Measurements from ENCODE around the gene PITPNB.

PITPNB gene

GRCh38 chr22:27919222-27919941 is at the start of gene PITPNB:
Gene PITPNB (minus strand): TSS chr22:27919256. CDS start chr22:27919191, 65 bp downstream.
- H4K20me1 ChIP-seq (ENCODE audit: insufficient read depth, low read length), result no peaks in the 10 kb centered on the region
- H3K79me2 ChIP-seq (ENCODE audit: insufficient read depth, low read length), result peaks cover 59% of the 10 kb centered on the region
- peak within 1 kb of the TSS; percentile 81 for H3K4me3 ChIP-seq (ENCODE audit: low read depth, low read length, poor library complexity, severe bottlenecking)
- no peaks in the 10 kb centered on the region for H3F3A ChIP-seq (ENCODE audit: insufficient read depth, low read length)
- no peaks in the 10 kb centered on the region for H3K9me3 ChIP-seq (ENCODE audit: low read length)
- TF ChIP-seq EZH2 (IDR thresholded peaks at IDR 0.05; ENCODE audit: borderline replicate concordance, low read length) (no peak), CTCF (IDR thresholded peaks at IDR 0.05; ENCODE audit: low read length) (no peak)
- H3K27ac ChIP-seq (ENCODE audit: low read depth, low read length, poor library complexity, severe bottlenecking), result peak within 1 kb of the TSS; percentile 44
- H3K36me3 ChIP-seq (ENCODE audit: insufficient read depth, low read length), result peaks cover 43% of the 10 kb centered on the region
- no peak within 1 kb of the TSS for H2AFZ ChIP-seq (ENCODE audit: low read length)
- H3K27me3 ChIP-seq (ENCODE audit: insufficient read depth, low read length), result no peaks in the 10 kb centered on the region
- no peaks in the 10 kb centered on the region for H3K9me2 ChIP-seq (ENCODE audit: low read depth, low read length)
- peaks cover 53% of the 10 kb centered on the region for H3K4me1 ChIP-seq (ENCODE audit: insufficient read depth, low read length, severe bottlenecking)
- H3K4me2 ChIP-seq (ENCODE audit: low read length), result peak within 1 kb of the TSS; percentile 90
- peak within 1 kb of the TSS; percentile 87 for H3K9ac ChIP-seq (ENCODE audit: low read length)

- Histone ChIP-seq H3K9ac (ENCODE audit: low read length) (no peak overlapping the region), H3K4me3 (ENCODE audit: low read depth, low read length, poor library complexity, severe bottlenecking) (no peak overlapping the region), H3K9me3 (ENCODE audit: low read length) (no peaks in the 10 kb centered on the region), H3K36me3 (ENCODE audit: insufficient read depth, low read length) (no peaks in the 10 kb centered on the region), H3K27ac (ENCODE audit: low read depth, low read length, poor library complexity, severe bottlenecking) (no peak overlapping the region), H3K4me2 (ENCODE audit: low read length) (no peak overlapping the region), H4K20me1 (ENCODE audit: insufficient read depth, low read length) (no peaks in the 10 kb centered on the region), H3K4me1 (ENCODE audit: insufficient read depth, low read length, severe bottlenecking) (no peaks in the 10 kb centered on the region), H3K27me3 (ENCODE audit: insufficient read depth, low read length) (no peaks in the 10 kb centered on the region), H3K79me2 (ENCODE audit: insufficient read depth, low read length) (no peaks in the 10 kb centered on the region), H3K9me2 (ENCODE audit: low read depth, low read length) (no peaks in the 10 kb centered on the region), H2AFZ (ENCODE audit: low read length) (no peak overlapping the region), H3F3A (ENCODE audit: insufficient read depth, low read length) (no peaks in the 10 kb centered on the region)
- TF ChIP-seq EZH2 (IDR thresholded peaks at IDR 0.05; ENCODE audit: borderline replicate concordance, low read length) (no peak), CTCF (IDR thresholded peaks at IDR 0.05; ENCODE audit: low read length) (no peak)
These were observed 47.4 kb upstream of the PITPNB start for GRCh38 chr22:27966168-27967064.

GRCh38 chr22:27962268-27963044 is 43.4 kb upstream of the PITPNB start:
- H3F3A ChIP-seq (ENCODE audit: insufficient read depth, low read length), result no peaks in the 10 kb centered on the region
- no peak for TF ChIP-seq CTCF (IDR thresholded peaks at IDR 0.05; ENCODE audit: low read length)
- no peak for TF ChIP-seq EZH2 (IDR thresholded peaks at IDR 0.05; ENCODE audit: borderline replicate concordance, low read length)
- H3K9me2 ChIP-seq (ENCODE audit: low read depth, low read length), result no peaks in the 10 kb centered on the region
- H3K4me2 ChIP-seq (ENCODE audit: low read length), result no peak overlapping the region
- H2AFZ ChIP-seq (ENCODE audit: low read length), result no peak overlapping the region
- no peaks in the 10 kb centered on the region for H3K36me3 ChIP-seq (ENCODE audit: insufficient read depth, low read length)
- no peak overlapping the region for H3K27ac ChIP-seq (ENCODE audit: low read depth, low read length, poor library complexity, severe bottlenecking)
- no peaks in the 10 kb centered on the region for H3K79me2 ChIP-seq (ENCODE audit: insufficient read depth, low read length)
- no peaks in the 10 kb centered on the region for H4K20me1 ChIP-seq (ENCODE audit: insufficient read depth, low read length)
- no peak overlapping the region for H3K9ac ChIP-seq (ENCODE audit: low read length)
- no peaks in the 10 kb centered on the region for H3K27me3 ChIP-seq (ENCODE audit: insufficient read depth, low read length)
- H3K9me3 ChIP-seq (ENCODE audit: low read length), result no peaks in the 10 kb centered on the region
- no peaks in the 10 kb centered on the region for H3K4me1 ChIP-seq (ENCODE audit: insufficient read depth, low read length, severe bottlenecking)
- no peak overlapping the region for H3K4me3 ChIP-seq (ENCODE audit: low read depth, low read length, poor library complexity, severe bottlenecking)
